Germinal center (tissue), 1 donor: Measurements from ENCODE around the gene PLAU.
"Not testable (repeated sequence)": the region's sequence is repeated elsewhere in the genome, so short reads cannot be mapped to it uniquely, and the experiment has no call there.

Experiments used
- DNase-seq: peaks from one replicate; pipeline ENCODE4 v3.0.0; 2012; ENCODE audit warnings: mixed read lengths, low spot score

The PLAU gene

DNA sequence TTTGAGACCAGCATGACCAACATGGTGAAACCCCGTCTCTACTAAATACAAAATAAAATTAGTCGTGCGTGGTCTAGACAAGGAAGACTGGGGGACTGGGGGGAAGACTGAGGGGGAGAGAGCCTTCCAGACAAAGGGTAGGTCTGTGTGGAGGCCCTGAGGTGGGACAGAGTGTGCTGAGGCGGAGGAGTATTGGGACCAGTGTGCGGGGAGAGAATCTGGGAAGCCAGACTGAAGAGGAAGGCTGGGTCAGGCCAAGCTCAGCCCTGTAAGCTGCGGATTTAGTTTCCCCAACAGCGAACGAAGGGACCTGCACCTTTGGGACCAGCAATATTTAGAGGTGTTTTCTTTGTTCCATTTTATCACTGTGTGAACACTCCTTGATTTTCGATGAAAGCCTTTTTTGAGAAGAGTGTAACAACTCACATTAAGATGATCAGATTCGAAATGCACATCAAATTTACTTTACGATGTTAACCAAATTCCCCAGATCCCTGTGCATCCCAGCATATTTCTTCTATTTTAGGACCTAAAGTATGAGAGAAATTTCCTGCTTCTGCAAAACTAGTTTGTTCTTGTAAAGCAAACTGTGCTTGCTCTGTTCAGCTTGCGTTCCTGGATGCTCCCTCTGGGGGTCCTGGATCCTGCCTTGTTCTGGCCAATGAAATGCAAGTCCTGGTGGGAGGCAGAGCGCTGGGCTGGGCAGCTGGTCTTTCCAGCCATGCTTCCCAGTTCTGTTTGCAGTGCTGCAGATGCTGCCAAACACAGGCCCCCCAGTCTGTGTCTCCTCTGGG lies 39.4 kb downstream of the PLAU start:
- no peak for DNase-seq

DNA sequence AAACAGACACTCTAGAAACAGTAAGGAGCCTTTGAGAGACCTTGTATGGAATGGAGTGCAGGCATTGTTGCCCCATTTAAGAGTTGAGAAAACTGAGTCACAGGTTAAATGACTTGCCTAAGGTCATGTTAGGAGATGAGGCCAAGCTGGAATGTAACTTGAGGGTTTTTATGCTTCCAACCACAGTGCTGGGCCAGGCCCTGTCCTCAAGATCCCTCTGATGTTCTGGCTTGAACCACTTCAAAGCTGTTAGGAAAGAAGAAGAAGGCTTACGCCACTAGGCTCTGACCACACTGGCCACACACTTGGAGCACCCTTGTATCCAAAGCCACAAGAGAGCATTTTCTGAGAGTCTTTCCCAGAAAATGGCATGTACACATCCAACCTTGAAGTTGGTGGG lies 42.7 kb downstream of the PLAU start:
- DNase-seq = no peak

DNA sequence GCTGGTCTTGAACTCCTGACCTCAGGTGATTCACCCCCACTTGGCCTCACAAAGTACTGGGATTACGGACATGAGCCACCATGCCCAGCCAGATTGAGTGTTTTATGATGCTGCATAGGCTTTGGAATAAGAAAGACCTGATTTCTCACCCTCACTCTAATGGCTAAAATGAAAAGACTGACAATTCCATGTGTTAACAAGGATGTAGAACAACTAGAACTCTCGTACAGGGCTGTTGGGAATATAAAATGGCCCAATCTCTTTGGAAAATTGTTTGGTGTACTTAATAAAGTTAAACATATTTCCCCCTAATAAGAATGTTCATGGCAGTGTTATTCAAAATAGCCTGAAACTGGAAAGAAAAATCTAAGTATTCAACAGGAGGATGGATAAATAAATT lies 43.8 kb downstream of the PLAU start:
- no peak for DNase-seq

DNA sequence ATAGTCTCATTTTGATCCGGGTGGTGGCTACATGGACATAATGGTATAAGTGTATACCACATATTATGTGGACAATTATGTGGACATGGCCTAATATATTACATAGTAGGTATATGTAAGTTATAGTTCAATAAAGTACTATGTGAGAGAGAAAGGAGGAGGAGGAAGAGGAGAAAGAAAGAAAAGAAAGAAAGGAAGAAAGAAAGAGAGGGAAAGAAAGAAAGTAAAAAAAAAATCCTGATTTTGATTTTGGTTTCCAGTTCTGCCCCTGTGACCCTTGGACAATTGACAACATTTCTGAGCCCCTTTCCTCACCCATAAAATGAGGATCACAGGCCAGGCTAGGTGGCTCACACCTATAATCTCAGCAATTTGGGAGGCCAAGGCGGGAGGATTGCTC lies 44.8 kb downstream of the PLAU start:
- no peak for DNase-seq

DNA sequence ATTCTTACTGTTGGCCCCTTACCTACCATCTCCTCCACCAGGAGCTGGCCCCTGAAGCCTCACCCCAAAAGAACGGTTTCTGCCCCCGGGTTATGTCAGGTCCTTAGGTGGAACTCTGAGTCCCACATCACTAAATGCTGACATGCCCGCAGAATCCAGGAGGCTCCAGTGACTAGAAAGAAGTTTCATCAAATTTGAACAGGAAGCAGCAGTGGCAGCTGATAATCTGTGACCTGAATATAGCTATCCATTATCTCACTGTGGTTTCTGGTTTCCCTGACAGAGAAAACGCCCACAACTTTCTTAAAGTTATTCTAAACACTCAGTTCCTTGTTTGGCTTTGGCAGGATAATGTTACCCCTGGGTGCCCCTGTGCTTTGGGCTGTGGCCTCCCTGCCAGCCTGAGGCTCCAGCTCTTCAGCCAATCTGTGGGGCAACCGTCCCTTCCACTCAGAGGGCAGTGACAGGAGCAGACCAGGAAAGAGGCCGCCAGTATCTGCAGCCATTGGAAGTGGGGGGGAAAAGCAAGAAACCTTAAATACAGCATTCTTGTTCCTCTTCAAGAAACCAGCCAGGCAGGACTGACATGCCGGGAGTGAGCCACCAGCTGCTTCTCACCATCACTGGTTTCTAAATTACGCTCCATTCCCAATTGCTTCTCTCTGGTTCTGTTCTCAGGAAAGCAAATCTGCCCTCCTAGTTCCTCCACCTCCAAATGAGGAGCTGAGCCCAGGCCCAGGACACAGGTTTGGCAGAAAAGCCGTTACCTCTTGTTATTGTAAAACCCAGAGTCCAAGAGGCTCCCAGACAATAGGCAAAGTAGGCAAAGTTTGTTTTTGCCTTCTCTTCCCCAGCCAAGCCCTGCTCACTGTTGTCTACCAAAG lies 45.8 kb downstream of the PLAU start:
- DNase-seq = peak; percentile 55

DNA sequence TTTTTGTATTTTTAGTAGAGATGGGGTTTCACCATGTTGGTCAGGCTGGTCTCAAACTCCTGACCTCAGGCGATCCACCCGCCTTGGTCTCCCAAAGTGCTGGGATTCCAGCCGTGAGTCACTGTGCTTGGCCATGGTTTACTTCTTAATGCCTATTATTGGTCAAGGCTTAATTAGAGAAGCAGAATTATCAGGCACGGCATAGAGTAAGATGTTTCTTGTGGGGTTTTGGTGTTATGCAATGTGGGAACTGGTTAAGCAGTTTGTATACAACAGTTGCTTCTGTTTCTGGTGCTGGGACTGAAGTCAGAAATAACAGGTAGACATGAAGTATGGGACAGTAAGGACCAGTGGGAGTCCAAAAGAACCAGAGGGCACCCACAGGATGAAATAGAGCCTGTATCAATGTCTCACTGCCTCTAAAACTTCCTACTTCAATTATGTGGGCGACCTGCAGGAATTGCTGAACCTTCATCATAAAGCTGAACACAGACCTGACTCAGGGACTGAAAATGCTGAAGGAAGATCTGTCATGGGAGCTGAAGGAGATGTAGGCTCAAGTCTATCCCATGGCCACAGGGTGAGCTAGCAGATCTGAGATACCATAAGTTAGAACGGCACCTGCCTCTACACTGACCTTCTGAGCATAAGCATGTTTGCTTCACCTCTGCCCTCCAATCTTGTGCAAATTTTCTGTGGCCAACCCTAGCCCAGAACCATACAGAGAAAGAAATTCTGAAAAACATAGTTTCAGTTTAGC lies 48.7 kb downstream of the PLAU start:
- no peak for DNase-seq

DNA sequence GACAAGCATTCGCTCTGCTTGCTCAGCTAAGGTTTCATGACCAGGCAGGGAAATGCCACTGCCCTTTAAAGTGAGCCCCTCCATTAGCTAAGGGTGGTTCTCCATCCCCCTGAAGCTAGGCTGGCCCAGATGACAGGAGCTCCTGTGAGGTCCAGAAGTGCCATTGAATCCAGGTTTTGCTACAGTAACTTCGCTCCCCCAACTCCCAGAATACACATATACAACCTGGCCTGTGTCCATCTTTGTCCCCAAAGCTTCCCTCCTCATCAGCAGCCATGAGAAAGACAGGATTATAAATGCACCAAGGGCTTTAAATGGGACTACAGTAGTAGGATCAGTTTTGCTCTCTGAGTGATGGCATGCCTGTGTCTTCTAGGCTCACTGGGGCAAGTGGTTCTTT lies 51.5 kb downstream of the PLAU start:
- DNase-seq = no peak

DNA sequence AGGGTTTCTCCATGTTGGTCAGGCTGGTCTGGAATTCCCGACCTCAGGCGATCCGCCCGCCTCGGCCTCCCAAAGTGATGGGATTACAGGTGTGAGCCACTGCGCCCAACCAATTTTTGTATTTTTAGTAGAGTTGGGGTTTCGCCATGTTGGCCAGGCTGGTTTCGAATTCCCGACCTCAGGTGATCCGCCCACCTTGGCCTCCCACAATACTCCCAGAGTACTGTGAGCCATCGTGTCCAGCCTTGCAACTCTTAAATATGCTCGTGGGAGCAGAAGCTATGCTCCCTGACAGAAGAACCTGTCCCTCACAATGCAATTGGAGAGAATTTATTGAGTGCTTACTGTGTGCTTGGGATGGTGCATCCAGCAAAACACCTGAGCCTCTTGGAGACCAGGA lies 52.6 kb downstream of the PLAU start:
- not testable (repeated sequence) for DNase-seq

DNA sequence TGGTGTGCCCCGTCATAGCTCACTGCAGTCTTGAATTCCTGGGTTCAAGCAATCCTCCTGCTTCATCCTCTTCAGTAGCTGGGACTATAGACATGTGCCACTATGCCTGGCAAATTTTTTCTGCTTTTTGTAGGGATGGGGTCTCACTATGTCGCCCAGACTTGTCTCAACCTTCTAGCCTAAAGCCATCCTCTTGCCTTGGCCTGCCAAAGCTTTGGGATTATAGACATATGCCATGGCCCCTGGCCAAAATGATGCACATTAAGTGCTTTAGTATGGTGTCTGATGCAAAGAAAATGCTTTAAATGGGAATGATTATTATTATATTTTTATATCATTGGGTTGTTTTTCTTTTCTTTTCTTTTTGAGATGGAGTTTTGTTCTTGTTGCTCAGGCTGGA lies 53.8 kb downstream of the PLAU start:
- no peak for DNase-seq

DNA sequence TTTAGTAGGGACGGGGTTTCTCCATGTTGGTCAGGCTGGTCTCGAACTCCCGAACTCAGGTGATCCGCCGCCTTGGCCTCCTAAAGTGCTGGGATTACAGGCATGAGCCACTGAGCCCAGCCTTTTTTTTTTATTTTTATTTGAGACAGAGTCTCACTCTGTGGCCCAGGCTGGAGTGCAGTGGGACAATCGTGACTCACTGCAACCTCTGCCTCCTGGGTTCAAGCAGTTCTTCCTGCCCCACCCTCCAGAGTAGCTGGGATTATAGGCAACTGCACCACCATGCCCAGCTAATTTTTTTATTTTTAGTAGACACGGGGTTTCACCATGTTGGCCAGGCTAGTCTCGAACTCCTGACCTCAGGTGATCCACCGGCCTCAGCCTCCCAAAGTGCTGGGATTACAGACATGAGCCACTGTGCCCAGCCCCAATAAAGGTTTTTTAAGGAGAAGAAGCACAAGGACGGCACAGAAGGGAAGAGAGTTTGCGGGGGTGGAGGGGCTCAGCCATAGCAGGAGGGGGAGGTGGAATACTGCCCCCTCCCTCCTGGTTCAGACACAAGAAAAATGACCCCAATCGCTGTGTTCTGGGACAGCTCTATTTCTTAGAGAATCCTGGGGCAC lies 54.4 kb downstream of the PLAU start:
- DNase-seq = not testable (repeated sequence)

DNA sequence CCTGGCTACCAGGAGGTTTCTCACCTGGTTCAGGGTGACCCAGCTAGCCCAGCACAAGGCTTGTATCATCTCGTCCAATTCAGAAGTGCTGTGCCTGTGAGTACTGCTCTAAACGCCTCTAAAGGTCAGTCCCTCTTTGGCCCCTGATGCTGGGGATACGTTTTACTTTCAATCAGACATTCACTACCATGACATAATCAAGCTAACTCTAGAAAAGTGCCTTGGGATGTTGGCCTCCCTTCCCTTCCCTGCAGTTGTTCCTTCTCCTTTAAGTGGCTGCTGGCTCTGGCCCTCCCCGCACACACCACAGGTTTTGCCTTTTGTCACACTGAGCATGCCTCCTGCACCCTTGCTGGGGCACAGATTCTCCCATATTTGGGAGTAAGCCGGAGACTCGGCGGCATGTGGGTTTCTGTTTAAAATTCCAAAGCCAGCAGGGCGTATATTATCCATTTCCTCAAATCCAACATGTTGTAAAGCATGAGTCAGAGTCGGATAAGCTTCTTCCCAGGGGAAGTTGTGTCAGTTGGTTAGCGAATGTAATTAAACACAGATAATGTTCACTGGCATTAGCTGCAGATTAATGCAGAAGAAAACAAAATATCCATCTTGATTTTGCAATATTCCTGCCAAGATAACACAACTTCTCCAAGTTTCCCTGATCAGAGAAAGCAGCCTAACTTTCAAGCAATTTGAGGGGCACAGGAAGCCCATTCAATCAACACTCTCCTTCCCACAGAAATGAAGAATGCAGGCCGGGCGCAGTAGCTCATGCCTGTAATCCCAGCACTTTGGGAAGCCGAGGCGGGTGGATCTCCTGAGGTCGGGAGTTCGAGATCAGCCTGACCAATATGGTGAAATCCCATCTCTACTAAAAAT lies 55.2 kb downstream of the PLAU start:
- no peak for DNase-seq

DNA sequence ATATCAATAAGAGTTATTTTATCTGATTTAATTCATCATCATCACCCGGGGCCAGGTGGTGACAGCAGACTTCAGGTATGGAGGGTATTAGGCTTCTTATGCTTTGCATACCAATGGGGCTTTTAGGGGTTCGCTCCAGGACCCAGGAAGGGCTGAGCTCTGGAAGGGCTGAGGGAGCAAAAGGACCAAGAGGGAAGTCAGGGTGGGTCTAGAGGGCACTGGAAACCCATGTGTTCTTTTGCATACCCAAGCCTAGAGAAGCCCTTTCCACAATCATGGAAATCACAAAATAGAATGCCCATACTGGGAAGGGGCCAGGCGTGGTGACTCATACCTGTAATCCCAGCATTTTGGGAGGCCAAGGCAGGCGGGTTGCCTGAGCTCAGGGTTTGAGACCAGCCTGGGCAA lies 56.1 kb downstream of the PLAU start:
- no peak for DNase-seq
